Epithelial cell of proximal tubule (primary cell): Measurements from ENCODE around the gene SOBP. TPM values are rescaled to one million over a fixed set of nuclear protein-coding genes. Genes with fewer than 3 reads are reported as not detected.
"Not testable (repeated sequence)": the region's sequence is repeated elsewhere in the genome, so short reads cannot be mapped to it uniquely, and the experiment has no call there.

Experiments
- DNase-seq: peaks from one replicate; pipeline ENCODE4 v3.0.0-alpha.2; 2011; ENCODE audit warnings: low read depth
- H3K4me3 ChIP-seq: 2 replicates; pipeline ENCODE4 v1.5.1; 2011; ENCODE audit warnings: low read depth, mild to moderate bottlenecking, low read length
- CTCF ChIP-seq: conservative IDR thresholded peaks from 2 replicates; pipeline ENCODE4 v1.5.1; 2012; ENCODE audit warnings: low read depth, mild to moderate bottlenecking, low read length
- total RNA-seq: library from RNA; depleted of rRNA; stranded (reverse); fragments of >200 nt; gene quantifications from 2 replicates; pipeline ENCODE4 v1.2.3, GENCODE V29; 2015

SOBP gene
- total RNA-seq, 1 donor from 2014 or later: 2.5 TPM

DNA sequence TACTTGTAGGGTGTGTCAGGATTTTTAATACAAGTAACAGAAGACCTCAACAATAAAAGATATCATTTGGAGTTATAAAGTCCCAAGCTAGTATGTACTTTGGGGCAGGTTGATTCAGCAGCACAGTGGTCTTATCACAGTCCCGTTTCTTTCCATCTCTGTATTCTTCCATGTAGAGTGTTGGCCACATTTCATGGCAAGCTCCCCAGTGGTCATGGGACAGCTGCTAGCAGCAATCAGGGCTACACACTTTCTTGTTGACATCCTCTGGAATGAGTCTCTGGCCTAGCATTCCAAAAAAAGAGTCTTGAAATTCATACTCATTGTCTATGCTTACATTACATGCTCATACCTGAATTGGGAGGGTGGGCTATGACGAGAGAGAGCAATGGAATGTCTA, 53.2 kb downstream of the SOBP start:
- no peak for DNase-seq
- no peak overlapping the region for H3K4me3 ChIP-seq
- no peak for TF ChIP-seq CTCF

GRCh38 chr6:107543567-107543966, 53.6 kb downstream of the SOBP start:
- no peak overlapping the region for H3K4me3 ChIP-seq
- DNase-seq: no peak
- no peak for TF ChIP-seq CTCF

GRCh38 chr6:107545763-107546162, 55.8 kb downstream of the SOBP start:
- TF ChIP-seq CTCF: no peak
- H3K4me3 ChIP-seq: no peak overlapping the region
- no peak for DNase-seq

- no peak for DNase-seq
- H3K4me3 ChIP-seq: no peak overlapping the region
Measured at GRCh38 chr6:107546691-107547450, 57.0 kb downstream of the SOBP start.

DNA sequence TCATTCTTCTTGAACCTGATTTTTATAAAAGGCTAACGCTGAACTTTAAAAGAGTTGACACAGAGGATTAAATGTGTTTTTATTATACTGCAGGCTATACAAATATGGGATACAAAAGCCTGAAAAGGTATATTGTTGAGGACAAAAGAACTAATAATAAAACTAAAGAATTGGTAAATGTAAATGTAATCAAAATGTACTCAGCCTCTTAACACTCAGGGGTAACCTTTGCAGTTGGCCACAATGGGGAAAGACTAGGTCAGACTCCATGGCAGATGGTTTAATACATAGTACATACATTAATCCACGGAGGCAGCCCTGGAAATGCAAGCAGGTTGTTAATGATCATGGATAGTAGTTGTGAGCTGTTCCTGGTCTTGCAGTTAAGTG, 57.5 kb downstream of the SOBP start:
- TF ChIP-seq CTCF: no peak
- no peak for DNase-seq

More at GRCh38 chr6:107546691-107547450, 57.0 kb downstream of the SOBP start:
- TF ChIP-seq CTCF: no peak

DNA sequence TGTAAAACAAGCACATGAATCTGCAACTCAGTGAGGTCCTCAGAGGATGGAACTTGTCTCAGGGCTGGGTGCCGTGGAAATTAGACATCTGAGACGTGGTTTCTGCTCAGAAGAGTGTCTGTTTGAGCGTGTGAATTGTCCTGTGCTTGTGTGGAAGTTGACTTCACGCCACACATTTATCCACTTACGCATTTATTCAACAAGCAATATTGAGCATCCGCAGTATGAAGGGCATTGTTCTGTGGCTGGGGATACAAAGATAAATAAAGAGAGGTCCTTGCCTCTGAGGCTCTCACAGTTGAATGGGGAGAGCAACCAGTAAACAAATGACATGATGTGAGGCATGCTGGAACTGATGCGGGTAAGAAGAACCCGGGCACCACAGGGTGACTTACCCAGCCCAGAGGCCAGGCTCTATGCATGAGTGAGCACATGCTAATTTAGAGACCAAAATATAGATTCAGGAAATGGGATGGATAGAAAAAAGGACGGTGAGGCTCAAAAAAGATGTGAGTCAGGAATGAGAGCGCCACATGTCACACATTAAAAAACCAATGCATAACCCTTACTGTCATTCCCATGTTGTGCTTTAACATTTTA, 60.4 kb downstream of the SOBP start:
- no peak for DNase-seq
- H3K4me3 ChIP-seq: no peak overlapping the region
- TF ChIP-seq CTCF: no peak

More for the DNA sequence above, 57.5 kb downstream of the SOBP start:
- H3K4me3 ChIP-seq: no peak overlapping the region

DNA sequence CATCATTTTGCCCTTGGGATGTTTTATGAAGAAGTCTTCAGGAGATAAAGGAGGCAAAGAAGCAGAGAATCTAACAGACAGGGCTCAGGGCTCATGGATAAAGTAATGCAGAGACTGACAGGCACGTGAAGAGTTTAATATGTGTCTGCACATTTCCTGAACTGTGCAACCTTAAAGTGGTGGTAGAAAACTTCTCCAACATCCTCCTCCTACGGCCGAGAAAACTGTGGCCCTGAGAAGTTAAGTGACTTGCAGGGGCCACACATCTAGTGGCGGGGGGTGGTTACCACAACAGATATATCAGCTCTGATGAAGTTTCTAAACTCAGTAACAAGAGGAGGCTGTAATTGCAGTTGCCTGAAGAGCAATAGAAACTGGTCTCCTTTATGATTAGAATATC, 61.0 kb downstream of the SOBP start:
- DNase-seq: no peak
- H3K4me3 ChIP-seq: no peak overlapping the region
- TF ChIP-seq CTCF: no peak

- not testable (repeated sequence) for H3K4me3 ChIP-seq, DNase-seq
Measured at GRCh38 chr6:107553121-107553520, 63.2 kb downstream of the SOBP start.
